Measurements from ENCODE around the gene PI4K2A.

GRCh38 chr10:97627731-97628130, 12.7 kb upstream of the PI4K2A start:
- TF ChIP-seq POLR2A (IDR thresholded peaks at IDR 0.05) = no peak
- TF ChIP-seq, protein P1, sequence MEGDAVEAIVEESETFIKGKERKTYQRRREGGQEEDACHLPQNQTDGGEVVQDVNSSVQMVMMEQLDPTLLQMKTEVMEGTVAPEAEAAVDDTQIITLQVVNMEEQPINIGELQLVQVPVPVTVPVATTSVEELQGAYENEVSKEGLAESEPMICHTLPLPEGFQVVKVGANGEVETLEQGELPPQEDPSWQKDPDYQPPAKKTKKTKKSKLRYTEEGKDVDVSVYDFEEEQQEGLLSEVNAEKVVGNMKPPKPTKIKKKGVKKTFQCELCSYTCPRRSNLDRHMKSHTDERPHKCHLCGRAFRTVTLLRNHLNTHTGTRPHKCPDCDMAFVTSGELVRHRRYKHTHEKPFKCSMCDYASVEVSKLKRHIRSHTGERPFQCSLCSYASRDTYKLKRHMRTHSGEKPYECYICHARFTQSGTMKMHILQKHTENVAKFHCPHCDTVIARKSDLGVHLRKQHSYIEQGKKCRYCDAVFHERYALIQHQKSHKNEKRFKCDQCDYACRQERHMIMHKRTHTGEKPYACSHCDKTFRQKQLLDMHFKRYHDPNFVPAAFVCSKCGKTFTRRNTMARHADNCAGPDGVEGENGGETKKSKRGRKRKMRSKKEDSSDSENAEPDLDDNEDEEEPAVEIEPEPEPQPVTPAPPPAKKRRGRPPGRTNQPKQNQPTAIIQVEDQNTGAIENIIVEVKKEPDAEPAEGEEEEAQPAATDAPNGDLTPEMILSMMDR (IDR thresholded peaks at IDR 0.05) = no peak

Data from gastroesophageal sphincter (tissue), 3 donors.